H1 (cell line): ENCODE results near the gene FGF3. TPM values are rescaled to one million over a fixed set of nuclear protein-coding genes. Genes with fewer than 3 reads are reported as not detected.
A peak's percentile ranks its signal among the peaks of the same experiment; 100 is the strongest.

Experiments
- CTCF ChIA-PET: fragments of 300-600 bp; sonication (Branson Sonifier 250); formaldehyde crosslinking; loops from one replicate; lab custom pipeline; 2021; ENCODE audit not compliant: partially characterized antibody; lab: Charles Lee
- POLR2A ChIA-PET: fragments of 300-600 bp; sonication (Branson Sonifier 250); formaldehyde crosslinking; loops from one replicate; lab custom pipeline; 2021; ENCODE audit warnings: inconsistent platforms; ENCODE audit not compliant: partially characterized antibody; lab: Charles Lee
- DNase-seq, 2 experiments: peaks; one replicate each; pipeline versions ENCODE4 v3.0.0 to v3.0.0-alpha.2; 2010 to 2022; ENCODE audit warnings: low spot score in 2 of 2, low read depth in 1 of 2, mixed read lengths in 1 of 2
- FAIRE-seq: peaks from 2 replicates; lab custom pipeline; 2011; peaks lifted over from hg19 to GRCh38; lab: Jason Lieb, UNC
- H2AFZ ChIP-seq: 2 replicates; pipeline ENCODE4 v1.8.1; 2012; ENCODE audit warnings: low read length, inconsistent platforms
- H2AK5ac ChIP-seq: 2 replicates; pipeline ENCODE4 v1.6.1; 2013; ENCODE audit warnings: low read depth, low read length
- H2BK120ac ChIP-seq: replicated peaks from 2 replicates; pipeline ENCODE3; 2013; ENCODE audit warnings: low read depth, low read length, inconsistent platforms
- H2BK12ac ChIP-seq: 2 replicates; pipeline ENCODE4 v1.6.1; 2013; ENCODE audit warnings: low read depth, low read length
- H2BK15ac ChIP-seq: 2 replicates; pipeline ENCODE4 v1.6.1; 2013; ENCODE audit warnings: low read length
- H2BK20ac ChIP-seq: 2 replicates; pipeline ENCODE4 v1.6.1; 2013; ENCODE audit warnings: low read length
- H2BK5ac ChIP-seq: 2 replicates; pipeline ENCODE4 v1.6.1; 2013; ENCODE audit warnings: low read depth, low read length
- H3K14ac ChIP-seq: 2 replicates; pipeline ENCODE4 v1.6.1; 2013; ENCODE audit warnings: inconsistent platforms; ENCODE audit not compliant: insufficient read length
- H3K18ac ChIP-seq: 2 replicates; pipeline ENCODE4 v1.6.1; 2013; ENCODE audit warnings: low read length; ENCODE audit errors: extremely low read depth
- H3K23ac ChIP-seq: 2 replicates; pipeline ENCODE4 v1.6.1; 2013; ENCODE audit warnings: inconsistent platforms; ENCODE audit not compliant: insufficient read length
- H3K23me2 ChIP-seq: 2 replicates; pipeline ENCODE4 v1.6.1; 2013; ENCODE audit warnings: low read depth, low read length
- H3K27ac ChIP-seq: 2 replicates; pipeline ENCODE4 v1.6.1; 2011; ENCODE audit warnings: low read depth, low read length, inconsistent platforms
- H3K27me3 ChIP-seq, 4 experiments: replicated peaks in 1 of 4; 1 replicate in 1 of 4; 2 replicates in 3 of 4; pipeline versions ENCODE4 v1.6.1 to v1.8.1; 2011 to 2013; ENCODE audit warnings: low read length in 3 of 4, mild to moderate bottlenecking in 3 of 4, inconsistent platforms in 2 of 4, mixed read lengths in 2 of 4, moderate library complexity in 1 of 4; ENCODE audit not compliant: control insufficient read depth in 3 of 4, insufficient read depth in 3 of 4; ENCODE audit errors: extremely low read depth in 1 of 4
- H3K36me3 ChIP-seq, 4 experiments: 2 replicates each; pipeline versions ENCODE4 v1.6.1 to v1.8.1; 2011 to 2013; ENCODE audit warnings: mild to moderate bottlenecking in 4 of 4, low read length in 3 of 4, moderate library complexity in 2 of 4, control low read depth in 1 of 4, inconsistent platforms in 1 of 4; ENCODE audit not compliant: insufficient read depth in 4 of 4, control insufficient read depth in 2 of 4
- H3K4ac ChIP-seq: replicated peaks from 2 replicates; pipeline ENCODE3; 2013; ENCODE audit warnings: low read length, low read depth, mixed read lengths, inconsistent platforms; ENCODE audit not compliant: insufficient read length
- H3K4me1 ChIP-seq, 4 experiments: replicated peaks in 1 of 4; 1 replicate in 1 of 4; 2 replicates in 3 of 4; pipeline versions ENCODE4 v1.6.1 to v1.8.1; 2011 to 2013; ENCODE audit warnings: low read length in 3 of 4, inconsistent platforms in 2 of 4, mixed read lengths in 1 of 4; ENCODE audit not compliant: insufficient read depth in 4 of 4, control insufficient read depth in 3 of 4
- H3K4me2 ChIP-seq, 2 experiments: 2 replicates each; pipeline versions ENCODE4 v1.6.1 to v1.8.1; 2011 to 2013; ENCODE audit warnings: low read depth in 2 of 2, low read length in 2 of 2, control low read depth in 1 of 2, inconsistent platforms in 1 of 2, mild to moderate bottlenecking in 1 of 2; ENCODE audit not compliant: insufficient read depth in 1 of 2
- H3K4me3 ChIP-seq, 4 experiments: fragments of 200-600, 300-600 bp in 1 of 4; sonication (generic), shearing (Covaris generic), sonication (Bioruptor Twin) in 1 of 4; 2 replicates each; pipeline versions ENCODE4 v1.5.1 to v1.8.1; 2011 to 2016; ENCODE audit warnings: low read length in 4 of 4, low read depth in 3 of 4, control low read depth in 2 of 4, inconsistent platforms in 2 of 4, mild to moderate bottlenecking in 2 of 4, mixed read lengths in 1 of 4, moderate library complexity in 1 of 4; ENCODE audit not compliant: insufficient read depth in 2 of 4; ENCODE audit errors: extremely low read depth in 1 of 4
- H3K56ac ChIP-seq: replicated peaks from 2 replicates; pipeline ENCODE3; 2013; ENCODE audit warnings: low read depth, mild to moderate bottlenecking, mixed read lengths, low read length, inconsistent platforms; ENCODE audit not compliant: insufficient read length
- H3K79me1 ChIP-seq: 2 replicates; pipeline ENCODE4 v1.6.1; 2013; ENCODE audit warnings: low read depth, low read length, control low read depth
- H3K79me2 ChIP-seq, 2 experiments: 2 replicates each; pipeline versions ENCODE4 v1.6.1 to v1.8.1; 2012 to 2013; ENCODE audit warnings: low read length in 2 of 2, mild to moderate bottlenecking in 2 of 2, inconsistent platforms in 1 of 2; ENCODE audit not compliant: insufficient read depth in 2 of 2, control insufficient read depth in 1 of 2
- H3K9ac ChIP-seq, 4 experiments: replicated peaks in 1 of 4; 1 replicate in 1 of 4; 2 replicates in 3 of 4; pipeline versions ENCODE4 v1.6.1 to v1.8.1; 2011 to 2013; ENCODE audit warnings: low read depth in 3 of 4, low read length in 3 of 4, control low read depth in 2 of 4, mild to moderate bottlenecking in 2 of 4, moderate library complexity in 2 of 4, inconsistent platforms in 1 of 4; ENCODE audit errors: extremely low read depth in 1 of 4
- H3K9me3 ChIP-seq, 2 experiments: 2 replicates each; pipeline versions ENCODE4 v1.6.1 to v1.8.1; 2012 to 2013; ENCODE audit warnings: mild to moderate bottlenecking in 2 of 2, moderate library complexity in 2 of 2, control low read depth in 1 of 2, inconsistent platforms in 1 of 2, low read depth in 1 of 2, low read length in 1 of 2, mixed read lengths in 1 of 2; ENCODE audit not compliant: insufficient read depth in 2 of 2
- H4K20me1 ChIP-seq, 2 experiments: replicated peaks in 1 of 2; 2 replicates each; pipeline versions ENCODE3 to v1.8.1; 2011 to 2013; ENCODE audit warnings: inconsistent platforms in 2 of 2, low read length in 2 of 2, mild to moderate bottlenecking in 1 of 2; ENCODE audit not compliant: insufficient read depth in 2 of 2, control insufficient read depth in 1 of 2
- H4K5ac ChIP-seq: 2 replicates; pipeline ENCODE4 v1.6.1; 2013; ENCODE audit warnings: low read length, low read depth, mixed read lengths, inconsistent platforms; ENCODE audit not compliant: insufficient read length
- H4K8ac ChIP-seq: 2 replicates; pipeline ENCODE4 v1.8.0; 2013; ENCODE audit warnings: mild to moderate bottlenecking, moderate library complexity, low read length, inconsistent platforms; ENCODE audit not compliant: insufficient read depth; ENCODE audit errors: extremely low read depth
- H4K91ac ChIP-seq: replicated peaks from 2 replicates; pipeline ENCODE3; 2013; ENCODE audit warnings: low read length, mixed read lengths, inconsistent platforms; ENCODE audit not compliant: insufficient read length
- ASH2L ChIP-seq: fragments of 200-600, 300-600 bp; sonication (generic); IDR thresholded peaks from one replicate; pipeline ENCODE4 v1.7.1; 2017; ENCODE audit warnings: low read length
- BACH1 ChIP-seq: IDR thresholded peaks from 2 replicates; pipeline ENCODE4 v1.6.1; 2012; ENCODE audit warnings: low read length, improper control_type of control experiment
- MAFK ChIP-seq: IDR thresholded peaks from 2 replicates; pipeline ENCODE4 v1.6.1; 2012; ENCODE audit warnings: low read depth, mild to moderate bottlenecking, improper control_type of control experiment, low read length
- POLR2A ChIP-seq, 2 experiments: IDR thresholded peaks; 1 replicate in 1 of 2; 2 replicates in 1 of 2; pipeline ENCODE4 v1.6.1; 2011; ENCODE audit warnings: low read depth in 2 of 2, low read length in 2 of 2, mild to moderate bottlenecking in 2 of 2; ENCODE audit errors: control extremely low read depth in 1 of 2
- TAF1 ChIP-seq: IDR thresholded peaks from 2 replicates; pipeline ENCODE4 v1.6.1; 2011; ENCODE audit warnings: mild to moderate bottlenecking, low read depth, low read length
- ZNF274 ChIP-seq: IDR thresholded peaks from 2 replicates; pipeline ENCODE4 v1.7.0; 2012; ENCODE audit warnings: low read length, borderline replicate concordance; ENCODE audit errors: extremely low read depth
- WGBS, 2 experiments: shearing (Covaris generic) in 1 of 2; methylation state at CpG; one replicate each; pipeline versions ENCODE4 v1.1.6 to v1.1.7; 2013 to 2015; ENCODE audit warnings: low lambda C conversion rate in 2 of 2, mixed read lengths in 2 of 2, inconsistent platforms in 1 of 2, low coverage in 1 of 2, missing lambda C conversion rate in 1 of 2; ENCODE audit not compliant: insufficient replicate concordance in 2 of 2, insufficient coverage in 1 of 2, insufficient read length in 1 of 2; ENCODE audit errors: extremely low coverage in 1 of 2, missing lambda C conversion rate in 1 of 2; 5-methylcytosine and 5-hydroxymethylcytosine counted together
- polyA plus RNA-seq, 7 experiments: library from polyadenylated mRNA; depleted of rRNA in 3 of 7; stranded (reverse) in 5 of 7; unstranded in 2 of 7; fragments of >200 nt in 5 of 7; fragments of 200-250 nt in 2 of 7; gene quantifications; 1 replicate in 5 of 7; 2 replicates in 1 of 7; 4 replicates in 1 of 7; pipeline versions ENCODE4 v1.2.1 to v1.2.3, GENCODE V29; 2011 to 2013; ENCODE audit warnings: missing spikeins in 2 of 7, mixed read lengths in 2 of 7
- total RNA-seq: library from RNA; stranded (reverse); fragmentation: NEBNext Ultra II Directional; extraction: Animal tissue kit (Norgen Biotek cat#: 25700); gene quantifications from 2 replicates; pipeline ENCODE4 v1.2.1, GENCODE V29; 2021

The FGF3 gene
- total and polyA plus RNA-seq, 2 of the 8 experiments (the other 6 are each of a cell fraction or from before 2014, with no cell fraction given): not detected

GRCh38 chr11:69800278-69800677 is 18.9 kb downstream of the FGF3 start:
- Histone ChIP-seq H3K27ac (no peak overlapping the region), H2AFZ (no peak overlapping the region), H4K20me1 (peaks cover 0 to 7% of the 10 kb centered on the region in 2 experiments), H3K14ac (no peak overlapping the region), H4K5ac (no peak overlapping the region), H3K36me3 (no peaks in the 10 kb centered on the region), H2AK5ac (no peak overlapping the region), H3K27me3 (no peaks in the 10 kb centered on the region; a peak in 1 of 7 replicates), H3K79me1 (no peaks in the 10 kb centered on the region), H2BK20ac (no peak overlapping the region; the same call in 1 of the 2 replicates), H4K8ac (no peak overlapping the region), H2BK12ac (no peak overlapping the region), H2BK15ac (0 out of 2 replicates have a peak overlapping the region, but pooled peaks have one; percentile 65), H3K23me2 (peaks cover 9% of the 10 kb centered on the region; the same call in 1 of the 2 replicates), H3K4ac (no peak overlapping the region), H3K79me2 (no peaks in the 10 kb centered on the region), H3K9ac (no peak overlapping the region), H2BK120ac (no peak overlapping the region), H4K91ac (no peak overlapping the region), H3K9me3 (peaks cover 4 to 5% of the 10 kb centered on the region in 2 experiments; a peak in 3 of 4 replicates), H3K4me3 (no peak overlapping the region), H2BK5ac (no peak overlapping the region), H3K4me1 (peaks cover 0 to 5% (median 0%) of the 10 kb centered on the region in 4 experiments; a peak in 3 of 7 replicates), H3K56ac (no peak overlapping the region), H3K4me2 (no peak overlapping the region), H3K18ac (no peak overlapping the region), H3K23ac (no peak overlapping the region)
- DNase-seq (no peak), FAIRE-seq (no peak)
- TF ChIP-seq ASH2L: no peak
- no peak for TF ChIP-seq ZNF274
- no peak for TF ChIP-seq BACH1
- no peak for TF ChIP-seq MAFK
- no peak for TF ChIP-seq TAF1
- TF ChIP-seq POLR2A (IDR thresholded peaks at IDR 0.05; ENCODE audit: control extremely low read depth in 1 of 2, low read depth in 2 of 2, low read length in 2 of 2): no peak
- CTCF ChIA-PET: interaction anchor here (0.5 to 9.5 kb wide), 18 partner anchors 9 to 245 kb away, joined by 3 to 197 read pairs (median 6); partner anchors contain the start of gene FGF4
- WGBS, 2 experiments: 98% methylated on average over 5 of the region's 5 CpGs; no CpG with 5 or more reads in 1 of the 2 experiments
- POLR2A ChIA-PET: interaction anchor here (0.7 to 1.1 kb wide), 2 partner anchors 96 to 98 kb away, joined by 3 to 4 read pairs; no protein-coding TSS in a partner anchor
